K562 (cell line): ENCODE data around the gene DPH2. TPM values are rescaled to one million over a fixed set of nuclear protein-coding genes. Genes with fewer than 3 reads are reported as not detected.

Source experiments
- CEBPZ ChIP-seq: fragments of 150-350 bp; IDR thresholded peaks from 2 replicates; pipeline ENCODE4 v1.6.1; 2014; ENCODE audit warnings: low read depth, mild to moderate bottlenecking, low read length, borderline replicate concordance
- EHMT2 ChIP-seq: fragments of 450-650 bp; IDR thresholded peaks from 2 replicates; pipeline ENCODE4 v1.6.1; 2018; ENCODE audit warnings: antibody characterized with exemption
- ERF ChIP-seq: fragments of 450-650 bp; formaldehyde crosslinking; IDR thresholded peaks from 2 replicates; pipeline ENCODE4 v1.4.0; 2020; ENCODE audit warnings: mild to moderate bottlenecking, mixed read lengths
- MECOM ChIP-seq: fragments of 250-450 bp; sonication (Bioruptor Pico); IDR thresholded peaks from 2 replicates; pipeline ENCODE4 v1.8.0; 2022; ENCODE audit warnings: inconsistent platforms
- MTA3 ChIP-seq: fragments of 450-650 bp; formaldehyde crosslinking; IDR thresholded peaks from 2 replicates; pipeline ENCODE4 v1.6.1; 2017; ENCODE audit warnings: mild to moderate bottlenecking, borderline replicate concordance
- MYNN ChIP-seq, 2 experiments: sonication (generic); formaldehyde crosslinking in 1 of 2; IDR thresholded peaks; 2 replicates each; pipeline versions ENCODE4 v1.5.0 to v1.6.1; 2016 to 2020; ENCODE audit warnings: antibody characterized with exemption in 1 of 2, missing genetic modification reagents in 1 of 2
- NCOA2 ChIP-seq, 2 experiments: fragments of 450-650 bp; IDR thresholded peaks; 2 replicates each; pipeline ENCODE4 v1.6.1; 2018; ENCODE audit warnings: mild to moderate bottlenecking in 2 of 2, moderate library complexity in 1 of 2; ENCODE audit not compliant: partially characterized antibody in 2 of 2
- NCOA6 ChIP-seq: fragments of 450-650 bp; IDR thresholded peaks from 2 replicates; pipeline ENCODE4 v1.6.1; 2017; ENCODE audit warnings: mild to moderate bottlenecking
- PHF20 ChIP-seq: fragments of 450-650 bp; IDR thresholded peaks from 2 replicates; pipeline ENCODE4 v1.6.1; 2018; ENCODE audit not compliant: partially characterized antibody
- PREB ChIP-seq: sonication (generic); formaldehyde crosslinking; IDR thresholded peaks from 2 replicates; pipeline ENCODE4 v1.8.1; 2023; ENCODE audit warnings: mild to moderate bottlenecking, missing genetic modification reagents
- PTTG1 ChIP-seq: fragments of 450-650 bp; IDR thresholded peaks from 2 replicates; pipeline ENCODE4 v1.6.1; 2016; ENCODE audit warnings: low read depth, mild to moderate bottlenecking, missing genetic modification characterization, missing compliant biosample characterization
- TEAD2 ChIP-seq: fragments of 450-650 bp; IDR thresholded peaks from 2 replicates; pipeline ENCODE4 v1.6.1; 2016; ENCODE audit warnings: missing genetic modification characterization, control low read depth, missing compliant biosample characterization
- ZKSCAN8 ChIP-seq: fragments of 200-800 bp; sonication (Bioruptor generic); IDR thresholded peaks from 2 replicates; pipeline ENCODE4 v1.6.1; 2016; ENCODE audit warnings: missing genetic modification characterization, missing compliant biosample characterization
- ZNF146 ChIP-seq: IDR thresholded peaks from one replicate; pipeline ENCODE4 v1.6.1; 2018; ENCODE audit warnings: missing compliant biosample characterization; ENCODE audit not compliant: unreplicated experiment
- ZNF354B ChIP-seq: fragments of 250-450 bp; sonication (Bioruptor Pico); IDR thresholded peaks from 2 replicates; pipeline ENCODE4 v1.4.0; 2020
- ZNF586 ChIP-seq: fragments of 450-650 bp; formaldehyde crosslinking; conservative IDR thresholded peaks from 2 replicates; pipeline ENCODE4 v1.4.0; 2020; ENCODE audit warnings: mild to moderate bottlenecking, moderate library complexity
- ZNF695 ChIP-seq: fragments of 450-650 bp; formaldehyde crosslinking; IDR thresholded peaks from 2 replicates; pipeline ENCODE4 v1.4.0; 2020; ENCODE audit warnings: mild to moderate bottlenecking, moderate library complexity
- ZNF707 ChIP-seq: fragments of 250-450 bp; sonication (Bioruptor Pico); conservative IDR thresholded peaks from 2 replicates; pipeline ENCODE4 v1.8.0; 2022; ENCODE audit warnings: inconsistent platforms, mild to moderate bottlenecking, moderate library complexity
- polyA plus RNA-seq, 8 experiments: library from polyadenylated mRNA; depleted of rRNA in 4 of 8; stranded (reverse) in 5 of 8; unstranded in 3 of 8; fragments of >200 nt; fragmentation: Nextera tagmentation in 2 of 8; fragmentation: Illumina TruSeq in 1 of 8; extraction: Ambion mirVana in 2 of 8; extraction: Trizol in 1 of 8; gene quantifications; 2 replicates each; pipeline versions ENCODE4 v1.2.1 to v1.2.3, GENCODE V29; 2011 to 2014; ENCODE audit warnings: inconsistent platforms in 1 of 8, missing spikeins in 1 of 8
- total RNA-seq, 7 experiments: library from RNA; depleted of rRNA in 6 of 7; stranded (reverse); fragments of >200 nt in 6 of 7; fragmentation: Illumina TruSeq in 2 of 7; extraction: Trizol in 2 of 7; gene quantifications; 2 replicates each; pipeline versions ENCODE4 v1.2.1 to v1.2.3, GENCODE V29; 2011 to 2021; ENCODE audit warnings: low replicate concordance in 1 of 7
- TF ChIP-seq, protein P1 (sequence below): sonication (generic); formaldehyde crosslinking; IDR thresholded peaks from 2 replicates; pipeline ENCODE4 v1.8.0; 2022; ENCODE audit warnings: mild to moderate bottlenecking, missing genetic modification reagents
- TF ChIP-seq, protein P2 (sequence below), 2 experiments: fragments of 450-650 bp; conservative IDR thresholded peaks; 2 replicates each; pipeline ENCODE4 v1.6.1; 2017; ENCODE audit warnings: mild to moderate bottlenecking in 2 of 2, moderate library complexity in 2 of 2
- TF ChIP-seq, protein P3 (sequence below): fragments of 250-450 bp; sonication (Bioruptor Pico); IDR thresholded peaks from 2 replicates; pipeline ENCODE4 v1.8.0; 2021; ENCODE audit warnings: moderate library complexity, mild to moderate bottlenecking, inconsistent platforms

DPH2 gene
- total and polyA plus RNA-seq, 9 of the 15 experiments (the other 6 are each of a cell fraction or from before 2014, with no cell fraction given), result 17.9 to 94.1 (median 68.1) TPM

DNA sequence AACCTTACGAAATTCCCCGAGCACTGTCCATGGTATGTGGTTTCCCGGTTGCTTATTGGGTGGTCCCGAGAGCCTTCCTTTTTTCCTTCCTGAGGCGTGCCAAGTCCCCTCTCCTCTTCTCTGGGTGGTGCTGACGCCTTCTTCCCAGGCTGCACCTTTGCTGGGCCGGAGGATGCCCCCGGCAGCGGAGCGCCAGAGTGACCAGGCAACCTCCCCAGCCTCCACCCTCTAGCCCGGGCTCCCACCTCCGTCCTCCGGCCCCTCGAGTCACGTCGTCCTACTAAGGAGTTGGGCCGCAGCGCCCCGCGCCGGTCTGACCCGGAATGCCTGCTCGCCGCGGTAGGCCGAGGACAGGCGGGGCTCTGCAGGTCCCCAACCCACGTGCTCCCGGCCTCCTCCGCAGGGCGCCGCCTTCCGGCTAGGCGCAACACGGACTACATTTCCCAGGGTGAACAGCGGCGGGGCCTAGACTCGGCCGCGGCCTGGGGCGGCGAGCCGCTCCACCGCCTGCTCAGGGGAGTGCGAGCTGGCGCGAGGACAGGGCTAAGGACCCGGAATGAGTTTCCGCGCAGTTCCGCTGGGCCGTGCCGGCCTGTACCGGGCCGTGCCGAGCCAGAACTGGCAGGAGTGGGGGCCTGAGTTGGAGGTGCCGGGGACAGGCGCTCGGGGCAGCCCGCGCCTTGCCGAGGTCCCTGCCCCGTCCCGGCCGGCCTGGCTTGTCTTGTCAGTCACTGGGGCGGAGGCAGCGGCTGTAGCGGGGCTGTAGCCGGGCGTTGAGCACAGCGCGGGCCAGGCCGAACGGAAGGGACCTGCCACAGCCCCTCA is 23.4 kb upstream of the DPH2 start, which contains the start of gene IPO13 (continued):
- no peak for TF ChIP-seq ZNF586 (CRISPR knock-in tag)
- TF ChIP-seq ERF, result 0 out of 2 replicates have a peak, but pooled peaks have one; percentile 62
- peak; percentile 96 for TF ChIP-seq EHMT2
- TF ChIP-seq ZKSCAN8 (CRISPR knock-in tag), result no peak
- TF ChIP-seq, protein P1, sequence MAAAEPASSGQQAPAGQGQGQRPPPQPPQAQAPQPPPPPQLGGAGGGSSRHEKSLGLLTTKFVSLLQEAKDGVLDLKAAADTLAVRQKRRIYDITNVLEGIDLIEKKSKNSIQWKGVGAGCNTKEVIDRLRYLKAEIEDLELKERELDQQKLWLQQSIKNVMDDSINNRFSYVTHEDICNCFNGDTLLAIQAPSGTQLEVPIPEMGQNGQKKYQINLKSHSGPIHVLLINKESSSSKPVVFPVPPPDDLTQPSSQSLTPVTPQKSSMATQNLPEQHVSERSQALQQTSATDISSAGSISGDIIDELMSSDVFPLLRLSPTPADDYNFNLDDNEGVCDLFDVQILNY (CRISPR knock-in tag), result peak; percentile 59; the same call in 1 of the 2 replicates
- peak; percentile 26; the same call in 1 of the 2 replicates for TF ChIP-seq MYNN (IDR thresholded peaks at IDR 0.05)
- TF ChIP-seq MYNN (CRISPR knock-in tag; IDR thresholded peaks at IDR 0.05), result no peak
- TF ChIP-seq, protein P2, sequence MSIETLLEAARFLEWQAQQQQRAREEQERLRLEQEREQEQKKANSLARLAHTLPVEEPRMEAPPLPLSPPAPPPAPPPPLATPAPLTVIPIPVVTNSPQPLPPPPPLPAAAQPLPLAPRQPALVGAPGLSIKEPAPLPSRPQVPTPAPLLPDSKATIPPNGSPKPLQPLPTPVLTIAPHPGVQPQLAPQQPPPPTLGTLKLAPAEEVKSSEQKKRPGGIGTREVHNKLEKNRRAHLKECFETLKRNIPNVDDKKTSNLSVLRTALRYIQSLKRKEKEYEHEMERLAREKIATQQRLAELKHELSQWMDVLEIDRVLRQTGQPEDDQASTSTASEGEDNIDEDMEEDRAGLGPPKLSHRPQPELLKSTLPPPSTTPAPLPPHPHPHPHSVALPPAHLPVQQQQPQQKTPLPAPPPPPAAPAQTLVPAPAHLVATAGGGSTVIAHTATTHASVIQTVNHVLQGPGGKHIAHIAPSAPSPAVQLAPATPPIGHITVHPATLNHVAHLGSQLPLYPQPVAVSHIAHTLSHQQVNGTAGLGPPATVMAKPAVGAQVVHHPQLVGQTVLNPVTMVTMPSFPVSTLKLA (conservative IDR thresholded peaks at IDR 0.05), result peak; percentile 99 to 100
- 0 out of 2 replicates have a peak, but pooled peaks have one; percentile 15 for TF ChIP-seq ZNF695 (CRISPR knock-in tag)
- TF ChIP-seq NCOA2 (IDR thresholded peaks at IDR 0.05; ENCODE audit: partially characterized antibody in 2 of 2), result peak in 1 of 2 experiments; percentile 100
- TF ChIP-seq MECOM (CRISPR knock-in tag), result no peak
- TF ChIP-seq ZNF146, result no peak
- no peak for TF ChIP-seq NCOA6
- TF ChIP-seq PTTG1 (tag), result no peak
- TF ChIP-seq TEAD2, result peak; percentile 66
- 0 out of 2 replicates have a peak, but pooled peaks have one; percentile 91 for TF ChIP-seq PREB (CRISPR knock-in tag)
- no peak for TF ChIP-seq CEBPZ
- TF ChIP-seq PHF20, result peak; percentile 74
- TF ChIP-seq ZNF707 (CRISPR knock-in tag), result no peak
- TF ChIP-seq ZNF354B (CRISPR knock-in tag), result no peak
- TF ChIP-seq, protein P3, sequence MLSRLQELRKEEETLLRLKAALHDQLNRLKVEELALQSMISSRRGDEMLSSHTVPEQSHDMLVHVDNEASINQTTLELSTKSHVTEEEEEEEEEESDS (CRISPR knock-in tag), result no peak
- peak; percentile 90; the same call in 1 of the 2 replicates for TF ChIP-seq MTA3
